ENCODE results near the gene JCAD. TPM values are rescaled to one million over a fixed set of nuclear protein-coding genes. Genes with fewer than 3 reads are reported as not detected.

Gene JCAD
- total RNA-seq, 1 experiment from 2014 or later, result 0.77 TPM

- Histone ChIP-seq H3K14ac (ENCODE audit: insufficient read depth, low read length) (no peak overlapping the region), H3K4ac (ENCODE audit: low read depth, low read length) (no peak overlapping the region), H3K23me2 (ENCODE audit: insufficient read length, low read depth, low read length, poor library complexity, severe bottlenecking) (no peaks in the 10 kb centered on the region), H3T11ph (ENCODE audit: low read length) (no peak overlapping the region), H4K91ac (ENCODE audit: insufficient read length, low read depth, low read length) (no peak overlapping the region), H2BK5ac (ENCODE audit: insufficient read length, low read length) (no peak overlapping the region), H3K9me3 (ENCODE audit: control insufficient read depth, low read depth, low read length) (no peaks in the 10 kb centered on the region), H3K79me1 (ENCODE audit: insufficient read depth, low read depth, low read length, poor library complexity, severe bottlenecking) (no peaks in the 10 kb centered on the region), H2AFZ (ENCODE audit: low read length) (no peak overlapping the region), H3K27ac (ENCODE audit: insufficient read length, low read depth, low read length) (no peak overlapping the region), H3K27me3 (ENCODE audit: insufficient read depth, low read length) (no peaks in the 10 kb centered on the region), H2BK20ac (ENCODE audit: low read depth, low read length, poor library complexity, severe bottlenecking) (no peak overlapping the region), H3K18ac (ENCODE audit: insufficient read length, low read depth, low read length) (no peak overlapping the region), H3K4me2 (ENCODE audit: insufficient read depth, insufficient read length, low read length) (no peak overlapping the region), H2BK120ac (ENCODE audit: low read depth, low read length, poor library complexity, severe bottlenecking) (no peak overlapping the region), H2BK12ac (ENCODE audit: insufficient read length, low read depth, low read length) (no peak overlapping the region), H2BK15ac (ENCODE audit: low read depth, low read length) (no peak overlapping the region), H2AK5ac (ENCODE audit: insufficient read length, low read length) (no peak overlapping the region), H3K56ac (ENCODE audit: insufficient read length, low read depth, low read length) (no peak overlapping the region), H3K9ac (ENCODE audit: extremely low read depth, insufficient read length, low read length) (no peak overlapping the region), H4K5ac (ENCODE audit: insufficient read length, low read depth, low read length) (no peak overlapping the region), H3K23ac (ENCODE audit: insufficient read length, low read depth, low read length) (no peak overlapping the region), H4K8ac (replicated peaks; ENCODE audit: insufficient read length, low read depth, low read length) (no peak overlapping the region), H3K4me1 (ENCODE audit: insufficient read depth, low read length) (no peaks in the 10 kb centered on the region), H3K79me2 (ENCODE audit: insufficient read depth, low read length) (no peaks in the 10 kb centered on the region), H4K20me1 (ENCODE audit: control insufficient read depth, insufficient read depth, insufficient read length) (no peaks in the 10 kb centered on the region)
- Mint-ChIP-seq H3K36me3 (ENCODE audit: insufficient read depth in 1 of 3, low read depth in 3 of 3) (no peaks in the 10 kb centered on the region), H3K27me3 (ENCODE audit: low read depth) (no peaks in the 10 kb centered on the region), H3K4me3 (no peak overlapping the region), H3K9me3 (peaks cover 0 to 4% of the 10 kb centered on the region in 2 experiments; a peak in 1 of 5 replicates), H3K27ac (no peak overlapping the region), H3K4me1 (peaks cover 5 to 10% of the 10 kb centered on the region in 2 experiments; a peak in 3 of 4 replicates)
- no peak for DNase-seq
- TF ChIP-seq, protein P1, sequence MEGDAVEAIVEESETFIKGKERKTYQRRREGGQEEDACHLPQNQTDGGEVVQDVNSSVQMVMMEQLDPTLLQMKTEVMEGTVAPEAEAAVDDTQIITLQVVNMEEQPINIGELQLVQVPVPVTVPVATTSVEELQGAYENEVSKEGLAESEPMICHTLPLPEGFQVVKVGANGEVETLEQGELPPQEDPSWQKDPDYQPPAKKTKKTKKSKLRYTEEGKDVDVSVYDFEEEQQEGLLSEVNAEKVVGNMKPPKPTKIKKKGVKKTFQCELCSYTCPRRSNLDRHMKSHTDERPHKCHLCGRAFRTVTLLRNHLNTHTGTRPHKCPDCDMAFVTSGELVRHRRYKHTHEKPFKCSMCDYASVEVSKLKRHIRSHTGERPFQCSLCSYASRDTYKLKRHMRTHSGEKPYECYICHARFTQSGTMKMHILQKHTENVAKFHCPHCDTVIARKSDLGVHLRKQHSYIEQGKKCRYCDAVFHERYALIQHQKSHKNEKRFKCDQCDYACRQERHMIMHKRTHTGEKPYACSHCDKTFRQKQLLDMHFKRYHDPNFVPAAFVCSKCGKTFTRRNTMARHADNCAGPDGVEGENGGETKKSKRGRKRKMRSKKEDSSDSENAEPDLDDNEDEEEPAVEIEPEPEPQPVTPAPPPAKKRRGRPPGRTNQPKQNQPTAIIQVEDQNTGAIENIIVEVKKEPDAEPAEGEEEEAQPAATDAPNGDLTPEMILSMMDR (conservative IDR thresholded peaks at IDR 0.05), result no peak
- WGBS (ENCODE audit: extremely low coverage, insufficient read length, low lambda C conversion rate), result no CpG with 5 or more reads among the region's 1 CpG
Observed at GRCh38 chr10:30099101-30099500, 39.7 kb upstream of the JCAD start.
